HEK293T (cell line): ENCODE measurements around the gene CRYBB1.

Experiments
- CTCF ChIA-PET: fragments of 350-600 bp; formaldehyde crosslinking; extraction: SDS; loops from one replicate; lab custom pipeline; 2021; ENCODE audit warnings: antibody characterized with exemption, inconsistent platforms; lab: Yijun Ruan, JAX
- POLR2A ChIA-PET: fragments of 350-600 bp; formaldehyde crosslinking; extraction: SDS; loops from one replicate; lab custom pipeline; 2020; ENCODE audit warnings: antibody characterized with exemption, inconsistent platforms; lab: Yijun Ruan, JAX
- DNase-seq: peaks from one replicate; pipeline ENCODE4 v3.0.0; 2012; ENCODE audit warnings: mixed read lengths; ENCODE audit errors: extremely low spot score
- ARNT ChIP-seq: fragments of 450-650 bp; IDR thresholded peaks from 2 replicates; pipeline ENCODE4 v1.6.1; 2017; ENCODE audit warnings: mild to moderate bottlenecking
- BHLHE40 ChIP-seq: fragments of 450-650 bp; IDR thresholded peaks from 2 replicates; pipeline ENCODE4 v1.6.1; 2016; ENCODE audit warnings: mild to moderate bottlenecking, moderate library complexity, borderline replicate concordance
- CTBP1 ChIP-seq: fragments of 450-650 bp; IDR thresholded peaks from 2 replicates; pipeline ENCODE4 v1.6.1; 2016; ENCODE audit warnings: borderline replicate concordance
- ELF4 ChIP-seq: fragments of 450-650 bp; IDR thresholded peaks from 2 replicates; pipeline ENCODE4 v1.6.1; 2017; ENCODE audit warnings: antibody characterized with exemption
- FOXA1 ChIP-seq: fragments of 450-650 bp; IDR thresholded peaks from 2 replicates; pipeline ENCODE4 v1.6.1; 2016; ENCODE audit warnings: mild to moderate bottlenecking
- FOXK2 ChIP-seq: fragments of 450-650 bp; IDR thresholded peaks from 2 replicates; pipeline ENCODE4 v1.6.1; 2016; ENCODE audit warnings: mild to moderate bottlenecking
- FOXM1 ChIP-seq: fragments of 450-650 bp; IDR thresholded peaks from 2 replicates; pipeline ENCODE4 v1.6.1; 2017; ENCODE audit warnings: mild to moderate bottlenecking, borderline replicate concordance
- HDGF ChIP-seq: fragments of 450-650 bp; IDR thresholded peaks from 2 replicates; pipeline ENCODE4 v1.6.1; 2017; ENCODE audit warnings: antibody characterized with exemption, borderline replicate concordance
- L3MBTL2 ChIP-seq: fragments of 450-650 bp; conservative IDR thresholded peaks from 2 replicates; pipeline ENCODE4 v1.6.1; 2016; ENCODE audit warnings: mild to moderate bottlenecking
- LEF1 ChIP-seq: fragments of 450-650 bp; IDR thresholded peaks from 2 replicates; pipeline ENCODE4 v1.6.1; 2017; ENCODE audit warnings: mild to moderate bottlenecking, borderline replicate concordance
- NFRKB ChIP-seq: fragments of 450-650 bp; IDR thresholded peaks from 2 replicates; pipeline ENCODE4 v1.6.1; 2016; ENCODE audit warnings: mild to moderate bottlenecking, moderate library complexity
- SP1 ChIP-seq: fragments of 450-650 bp; IDR thresholded peaks from 2 replicates; pipeline ENCODE4 v1.6.1; 2017
- SUZ12 ChIP-seq: fragments of 450-650 bp; IDR thresholded peaks from 2 replicates; pipeline ENCODE4 v1.6.1; 2016; ENCODE audit warnings: mild to moderate bottlenecking
- TARDBP ChIP-seq: fragments of 450-650 bp; IDR thresholded peaks from 2 replicates; pipeline ENCODE4 v1.6.1; 2016
- ZNF384 ChIP-seq: fragments of 450-650 bp; IDR thresholded peaks from 2 replicates; pipeline ENCODE4 v1.6.1; 2016
- TF ChIP-seq, protein P1 (sequence below): fragments of 450-650 bp; IDR thresholded peaks from 2 replicates; pipeline ENCODE4 v1.6.1; 2016

The CRYBB1 gene

DNA sequence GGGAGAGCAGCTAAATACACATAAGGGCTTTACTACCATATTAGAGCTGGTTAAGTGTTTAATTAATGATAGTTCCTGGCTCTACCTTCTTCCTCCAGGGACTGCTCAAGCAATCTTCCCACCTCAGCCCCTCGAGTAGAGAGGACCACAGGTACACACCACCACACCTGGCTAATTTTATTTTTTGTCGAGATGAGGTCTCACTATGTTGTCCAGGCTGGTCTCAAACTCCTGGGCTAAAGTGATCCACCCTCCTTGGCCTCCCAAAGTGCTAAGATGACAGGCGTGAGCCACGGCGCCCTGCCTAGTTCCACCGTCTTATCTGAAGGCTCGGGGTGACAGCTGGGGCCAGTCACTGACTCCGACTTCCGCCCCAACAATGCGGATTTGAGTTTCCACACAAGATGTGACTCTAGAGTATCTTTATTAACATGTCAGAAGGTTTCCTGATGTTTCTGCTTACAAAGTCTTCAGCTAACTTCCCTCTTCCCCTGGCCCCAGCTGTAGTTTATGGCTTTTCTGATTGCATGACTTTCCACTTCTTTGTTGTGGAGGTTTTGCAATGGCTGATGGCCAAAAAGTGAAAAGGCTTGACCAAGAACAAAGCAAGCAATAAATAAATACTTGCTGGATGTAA, 44.7 kb downstream of the CRYBB1 start:
- CTCF ChIA-PET, result no interaction called here
- no peak for TF ChIP-seq TARDBP
- no peak for TF ChIP-seq SUZ12
- TF ChIP-seq SP1, result no peak
- no peak for TF ChIP-seq ARNT
- TF ChIP-seq BHLHE40, result no peak
- no peak for TF ChIP-seq HDGF
- TF ChIP-seq FOXA1, result no peak
- no peak for TF ChIP-seq LEF1
- TF ChIP-seq FOXM1, result no peak
- TF ChIP-seq ZNF384, result no peak
- TF ChIP-seq, protein P1, sequence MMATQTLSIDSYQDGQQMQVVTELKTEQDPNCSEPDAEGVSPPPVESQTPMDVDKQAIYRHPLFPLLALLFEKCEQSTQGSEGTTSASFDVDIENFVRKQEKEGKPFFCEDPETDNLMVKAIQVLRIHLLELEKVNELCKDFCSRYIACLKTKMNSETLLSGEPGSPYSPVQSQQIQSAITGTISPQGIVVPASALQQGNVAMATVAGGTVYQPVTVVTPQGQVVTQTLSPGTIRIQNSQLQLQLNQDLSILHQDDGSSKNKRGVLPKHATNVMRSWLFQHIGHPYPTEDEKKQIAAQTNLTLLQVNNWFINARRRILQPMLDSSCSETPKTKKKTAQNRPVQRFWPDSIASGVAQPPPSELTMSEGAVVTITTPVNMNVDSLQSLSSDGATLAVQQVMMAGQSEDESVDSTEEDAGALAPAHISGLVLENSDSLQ, result no peak
- no peak for TF ChIP-seq NFRKB
- no peak for TF ChIP-seq ELF4
- TF ChIP-seq FOXK2, result no peak
- no peak for TF ChIP-seq L3MBTL2
- TF ChIP-seq CTBP1, result no peak
- POLR2A ChIA-PET, result no interaction called here
- no peak for DNase-seq

DNA sequence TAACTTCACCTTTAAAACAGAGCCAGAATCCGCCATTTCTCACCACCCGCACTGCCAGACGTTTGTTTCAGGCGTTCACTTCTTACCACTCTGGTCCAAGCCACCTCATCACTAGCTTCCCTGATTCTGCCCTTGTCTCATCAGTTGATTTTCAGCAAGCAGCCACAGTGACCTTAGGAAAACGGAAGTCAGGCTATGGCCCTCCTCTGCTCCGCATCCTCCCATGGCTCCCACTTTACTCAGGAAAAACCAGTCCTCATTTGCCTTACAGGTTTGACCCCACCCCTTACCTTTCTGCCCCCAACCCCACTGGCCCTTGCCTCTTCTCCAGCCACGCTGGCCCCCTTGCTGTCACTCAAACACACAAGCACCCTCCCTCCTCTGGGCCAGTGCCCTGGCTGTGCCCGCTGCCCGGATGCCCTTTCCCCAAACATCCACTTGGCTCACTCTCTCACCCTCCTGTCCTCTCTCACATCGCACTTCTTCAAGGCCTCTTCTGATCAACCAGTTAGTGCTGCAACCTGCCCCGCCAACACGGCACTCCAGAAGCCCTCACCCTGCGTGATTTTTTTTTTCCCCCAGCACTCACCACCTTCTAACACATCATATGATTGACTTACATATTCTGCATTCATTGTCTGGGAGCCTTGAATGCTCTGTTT, 46.8 kb downstream of the CRYBB1 start:
- POLR2A ChIA-PET, result no interaction called here
- CTCF ChIA-PET, result no interaction called here

DNA sequence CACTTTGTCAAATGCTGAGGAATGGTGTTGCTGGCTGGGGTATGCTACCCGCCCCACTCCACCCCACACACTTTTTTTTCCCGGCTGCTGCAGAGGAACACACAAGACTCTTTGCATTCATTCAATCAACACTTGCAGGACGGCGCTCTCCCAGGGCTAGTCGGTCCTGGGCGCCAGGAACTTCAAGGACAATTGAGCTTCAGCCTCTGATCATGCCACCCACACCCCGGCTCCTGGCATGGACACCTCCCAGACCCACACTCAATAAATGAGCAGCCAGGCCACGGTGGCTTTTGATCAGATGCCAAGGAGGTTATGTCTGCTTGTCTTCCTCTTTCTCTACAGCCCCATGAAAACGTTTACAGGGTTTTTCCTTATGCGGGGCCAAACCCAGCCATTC, 47.7 kb downstream of the CRYBB1 start:
- ChIA-PET POLR2A (no interaction called here), CTCF (no interaction called here)
- TF ChIP-seq SP1, result no peak
- TF ChIP-seq, protein P1, result no peak
- TF ChIP-seq FOXM1, result no peak
- no peak for TF ChIP-seq CTBP1
- TF ChIP-seq ELF4, result no peak
- TF ChIP-seq SUZ12, result no peak
- TF ChIP-seq NFRKB, result no peak
- TF ChIP-seq BHLHE40, result no peak
- no peak for TF ChIP-seq FOXA1
- TF ChIP-seq TARDBP, result no peak
- no peak for TF ChIP-seq ARNT
- no peak for TF ChIP-seq ZNF384
- no peak for TF ChIP-seq L3MBTL2
- no peak for TF ChIP-seq FOXK2
- no peak for DNase-seq

More for the DNA sequence above, 46.8 kb downstream of the CRYBB1 start:
- no peak for DNase-seq
- TF ChIP-seq BHLHE40 (no peak), FOXM1 (no peak), ARNT (no peak), LEF1 (no peak), CTBP1 (no peak), ELF4 (no peak), ZNF384 (no peak)

DNA sequence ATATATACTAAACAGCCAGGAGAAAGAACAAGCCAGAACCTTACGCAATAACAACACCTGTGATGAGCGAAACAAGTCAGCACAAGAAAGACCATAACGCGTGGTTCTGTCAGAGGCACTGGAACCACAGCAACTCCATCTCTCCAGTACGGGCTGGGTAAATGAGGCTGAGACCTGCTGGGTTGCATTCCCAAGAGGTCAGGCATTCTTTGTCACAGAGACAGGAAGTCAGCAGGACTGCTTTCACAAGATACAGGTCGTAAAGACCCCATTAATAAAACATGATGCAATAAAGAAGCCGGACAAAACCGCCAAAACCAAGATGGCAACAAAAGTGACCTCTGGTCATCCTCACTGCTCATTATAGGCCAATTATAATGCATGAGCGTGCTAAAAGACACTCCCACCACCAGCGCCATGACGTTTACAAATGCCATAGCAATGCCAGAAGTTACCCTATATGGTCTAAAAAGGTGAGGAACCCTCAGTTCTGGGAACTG, 49.6 kb downstream of the CRYBB1 start:
- no peak for DNase-seq
- POLR2A ChIA-PET, result no interaction called here
- TF ChIP-seq LEF1 (no peak), FOXM1 (no peak), HDGF (no peak), TARDBP (no peak), L3MBTL2 (no peak), FOXK2 (no peak), CTBP1 (no peak), NFRKB (no peak), ZNF384 (no peak), FOXA1 (no peak), SUZ12 (no peak), ARNT (no peak), SP1 (no peak)
- CTCF ChIA-PET, result no interaction called here

DNA sequence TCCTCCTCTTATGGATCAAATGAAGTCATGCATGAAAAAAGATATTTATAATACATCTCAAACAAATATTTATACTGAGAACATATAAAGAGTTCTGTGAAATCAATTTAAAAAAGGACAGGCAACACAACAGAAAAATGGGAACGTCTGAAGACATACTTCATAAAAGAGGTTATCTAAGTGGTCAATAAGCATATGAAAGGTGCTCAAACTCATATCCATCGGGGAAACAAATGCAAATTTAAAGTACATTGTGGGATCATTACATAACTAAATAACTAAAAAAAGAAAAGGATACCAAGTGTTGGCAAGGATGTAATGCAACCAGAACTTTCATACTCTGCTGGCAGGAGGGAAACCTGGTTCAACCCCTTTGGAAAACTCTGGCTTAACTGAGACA, 50.2 kb downstream of the CRYBB1 start:
- DNase-seq, result no peak
- ChIA-PET POLR2A (no interaction called here), CTCF (no interaction called here)
- TF ChIP-seq NFRKB (no peak), SUZ12 (no peak), ARNT (no peak), SP1 (no peak), ZNF384 (no peak), FOXM1 (no peak), TARDBP (no peak), ELF4 (no peak), LEF1 (no peak), L3MBTL2 (no peak), FOXA1 (no peak), HDGF (no peak), FOXK2 (no peak)
- TF ChIP-seq, protein P1, result no peak

DNA sequence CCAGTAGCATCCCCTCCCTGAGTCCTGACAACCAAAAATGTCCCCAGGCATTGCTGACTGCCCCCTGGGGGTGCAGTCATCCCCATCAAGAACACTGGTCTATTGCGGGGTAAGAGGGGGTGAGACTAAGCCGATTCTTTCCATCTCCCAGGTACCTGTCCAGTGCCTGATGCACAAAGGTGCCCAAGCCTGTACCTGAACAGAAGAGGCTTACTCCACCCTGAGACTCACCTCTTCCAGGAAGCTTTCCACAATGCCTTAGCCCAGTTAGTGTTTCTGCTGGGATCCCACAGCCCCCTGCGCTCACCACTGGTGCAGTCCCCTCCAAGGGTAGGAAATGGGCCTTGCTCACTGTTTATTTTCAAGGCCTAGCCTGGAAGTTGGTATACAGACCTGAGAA, 50.8 kb downstream of the CRYBB1 start:
- ChIA-PET CTCF (no interaction called here), POLR2A (no interaction called here)
- TF ChIP-seq FOXK2 (no peak), ARNT (no peak), NFRKB (no peak), BHLHE40 (no peak), ELF4 (no peak), HDGF (no peak), TARDBP (no peak), FOXA1 (no peak)
- TF ChIP-seq, protein P1, result no peak
- DNase-seq, result no peak
